GM12878 (cell line): ENCODE data around the gene DNAJC28. TPM values are rescaled to one million over a fixed set of nuclear protein-coding genes. Genes with fewer than 3 reads are reported as not detected.

Source experiments
- BHLHE40 ChIP-seq, 2 experiments: fragments of 450-650 bp in 1 of 2; IDR thresholded peaks; 2 replicates each; pipeline ENCODE4 v1.6.1; 2011 to 2017; ENCODE audit warnings: low read depth in 2 of 2, borderline replicate concordance in 1 of 2, improper control_type of control experiment in 1 of 2, low read length in 1 of 2, mild to moderate bottlenecking in 1 of 2
- CEBPB ChIP-seq, 2 experiments: fragments of 150-350 bp in 1 of 2; IDR thresholded peaks; 2 replicates each; pipeline ENCODE4 v1.6.1; 2012 to 2014; ENCODE audit warnings: low read depth in 2 of 2, low read length in 2 of 2, borderline replicate concordance in 1 of 2, inconsistent platforms in 1 of 2
- EP300 ChIP-seq, 2 experiments: fragments of 150-350 bp in 1 of 2; IDR thresholded peaks; 2 replicates each; pipeline ENCODE4 v1.6.1; 2011 to 2012; ENCODE audit warnings: low read depth in 2 of 2, low read length in 2 of 2, borderline replicate concordance in 1 of 2, improper control_type of control experiment in 1 of 2, inconsistent platforms in 1 of 2; ENCODE audit not compliant: control insufficient read depth in 1 of 2
- ESRRA ChIP-seq: IDR thresholded peaks from 2 replicates; pipeline ENCODE4 v1.6.1; 2012; ENCODE audit warnings: mild to moderate bottlenecking, low read length, improper control_type of control experiment
- IKZF1 ChIP-seq: fragments of 450-650 bp; conservative IDR thresholded peaks from 2 replicates; pipeline ENCODE4 v1.6.1; 2017; ENCODE audit warnings: antibody characterized with exemption, mild to moderate bottlenecking
- JUND ChIP-seq: IDR thresholded peaks from 2 replicates; pipeline ENCODE4 v1.6.1; 2012; ENCODE audit warnings: low read depth, mild to moderate bottlenecking, low read length, improper control_type of control experiment, moderate library complexity
- MXI1 ChIP-seq: fragments of 150-350 bp; IDR thresholded peaks from 2 replicates; pipeline ENCODE4 v1.6.1; 2011; ENCODE audit warnings: low read depth, mild to moderate bottlenecking, inconsistent platforms, low read length, improper control_type of control experiment
- NFIC ChIP-seq: IDR thresholded peaks from 2 replicates; pipeline ENCODE4 v1.6.1; 2012; ENCODE audit warnings: low read depth, mild to moderate bottlenecking, inconsistent platforms, low read length, moderate library complexity
- NKRF ChIP-seq: fragments of 450-650 bp; conservative IDR thresholded peaks from 2 replicates; pipeline ENCODE4 v1.6.1; 2017; ENCODE audit warnings: mild to moderate bottlenecking, moderate library complexity
- NR2C1 ChIP-seq: fragments of 450-650 bp; IDR thresholded peaks from 2 replicates; pipeline ENCODE4 v1.6.1; 2017; ENCODE audit warnings: antibody characterized with exemption, mild to moderate bottlenecking, moderate library complexity
- PAX5 ChIP-seq: IDR thresholded peaks from 2 replicates; pipeline ENCODE4 v1.6.1; 2011; ENCODE audit warnings: low read depth, low read length, borderline replicate concordance
- SIN3A ChIP-seq: IDR thresholded peaks from 2 replicates; pipeline ENCODE4 v1.6.1; 2012; ENCODE audit warnings: low read depth, low read length, improper control_type of control experiment
- SMAD1 ChIP-seq: fragments of 450-650 bp; IDR thresholded peaks from 2 replicates; pipeline ENCODE4 v1.6.1; 2018; ENCODE audit warnings: mild to moderate bottlenecking, low read depth; ENCODE audit not compliant: partially characterized antibody
- SMARCA5 ChIP-seq: fragments of 450-650 bp; IDR thresholded peaks from 2 replicates; pipeline ENCODE4 v1.6.1; 2017; ENCODE audit warnings: mild to moderate bottlenecking
- TCF12 ChIP-seq: IDR thresholded peaks from 2 replicates; pipeline ENCODE4 v1.6.1; 2011; ENCODE audit warnings: low read depth, mild to moderate bottlenecking, low read length
- polyA plus RNA-seq, 11 experiments: library from polyadenylated mRNA; depleted of rRNA in 4 of 11; unstranded in 6 of 11; stranded (reverse) in 5 of 11; fragments of >200 nt; fragmentation: Nextera tagmentation in 4 of 11; fragmentation: Illumina TruSeq in 1 of 11; extraction: Ambion mirVana in 4 of 11; extraction: Trizol in 1 of 11; gene quantifications; 1 replicate in 1 of 11; 2 replicates in 10 of 11; pipeline versions ENCODE4 v1.2.1 to v1.2.3, GENCODE V29; 2011 to 2016; ENCODE audit warnings: inconsistent platforms in 2 of 11, missing spikeins in 2 of 11, low read depth in 1 of 11
- total RNA-seq, 4 experiments: library from RNA; depleted of rRNA in 3 of 4; stranded (reverse); fragments of >200 nt in 3 of 4; fragmentation: Illumina TruSeq in 1 of 4; extraction: Trizol in 1 of 4; gene quantifications; 2 replicates each; pipeline versions ENCODE4 v1.2.1 to v1.2.3, GENCODE V29; 2013 to 2021

The DNAJC28 gene
- total and polyA plus RNA-seq, 10 of the 15 experiments (the other 5 are each of a cell fraction or from before 2014, with no cell fraction given): 0.26 to 0.77 (median 0.54) TPM

- TF ChIP-seq BHLHE40 (IDR thresholded peaks at IDR 0.05; ENCODE audit: borderline replicate concordance in 1 of 2, low read depth in 2 of 2, low read length in 1 of 2) (peak in 1 of 2 experiments; percentile 42; a peak in 2 of 4 replicates), TCF12 (0 out of 2 replicates have a peak, but pooled peaks have one; percentile 48), CEBPB (IDR thresholded peaks at IDR 0.05; ENCODE audit: borderline replicate concordance in 1 of 2, low read depth in 2 of 2, low read length in 2 of 2) (no peak), SIN3A (peak; percentile 85), EP300 (IDR thresholded peaks at IDR 0.05; ENCODE audit: borderline replicate concordance in 1 of 2, control insufficient read depth in 1 of 2, low read depth in 2 of 2, low read length in 2 of 2) (peak in 1 of 2 experiments; percentile 20; a peak in 1 of 4 replicates), SMAD1 (no peak), SMARCA5 (0 out of 2 replicates have a peak, but pooled peaks have one; percentile 45), NFIC (no peak), ESRRA (no peak), PAX5 (peak; percentile 26; the same call in 1 of the 2 replicates), MXI1 (0 out of 2 replicates have a peak, but pooled peaks have one; percentile 40), JUND (no peak; the same call in 1 of the 2 replicates), NKRF (peak; percentile 55), NR2C1 (no peak), IKZF1 (peak; percentile 90)
These were observed 11.6 kb downstream of the DNAJC28 start, which contains the start of gene TMEM50B (continued) for GRCh38 chr21:33479679-33480480.
